Measurements from ENCODE around the gene FHL5.

DNA sequence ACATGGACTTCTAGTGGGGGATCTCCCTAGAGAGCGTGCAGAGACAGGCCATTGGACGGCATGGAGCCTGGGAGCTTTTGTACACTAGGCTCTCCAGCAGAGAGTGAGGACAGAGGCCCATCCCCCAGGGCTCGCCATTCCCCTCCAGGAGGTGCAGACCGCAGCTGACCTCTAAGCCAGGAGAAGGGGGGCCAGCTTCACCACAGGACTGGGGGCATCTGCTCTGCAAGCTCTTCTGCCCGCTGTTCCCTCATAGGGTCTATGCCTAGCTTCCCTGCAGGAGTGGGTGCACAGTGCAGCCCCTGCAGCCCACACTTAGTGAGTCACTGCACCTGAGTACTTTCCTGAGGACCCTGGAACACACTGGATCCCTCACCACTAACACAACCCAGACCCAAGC, 94.4 kb downstream of the FHL5 start:
- TF ChIP-seq, protein P1, sequence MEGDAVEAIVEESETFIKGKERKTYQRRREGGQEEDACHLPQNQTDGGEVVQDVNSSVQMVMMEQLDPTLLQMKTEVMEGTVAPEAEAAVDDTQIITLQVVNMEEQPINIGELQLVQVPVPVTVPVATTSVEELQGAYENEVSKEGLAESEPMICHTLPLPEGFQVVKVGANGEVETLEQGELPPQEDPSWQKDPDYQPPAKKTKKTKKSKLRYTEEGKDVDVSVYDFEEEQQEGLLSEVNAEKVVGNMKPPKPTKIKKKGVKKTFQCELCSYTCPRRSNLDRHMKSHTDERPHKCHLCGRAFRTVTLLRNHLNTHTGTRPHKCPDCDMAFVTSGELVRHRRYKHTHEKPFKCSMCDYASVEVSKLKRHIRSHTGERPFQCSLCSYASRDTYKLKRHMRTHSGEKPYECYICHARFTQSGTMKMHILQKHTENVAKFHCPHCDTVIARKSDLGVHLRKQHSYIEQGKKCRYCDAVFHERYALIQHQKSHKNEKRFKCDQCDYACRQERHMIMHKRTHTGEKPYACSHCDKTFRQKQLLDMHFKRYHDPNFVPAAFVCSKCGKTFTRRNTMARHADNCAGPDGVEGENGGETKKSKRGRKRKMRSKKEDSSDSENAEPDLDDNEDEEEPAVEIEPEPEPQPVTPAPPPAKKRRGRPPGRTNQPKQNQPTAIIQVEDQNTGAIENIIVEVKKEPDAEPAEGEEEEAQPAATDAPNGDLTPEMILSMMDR (IDR thresholded peaks at IDR 0.05), result no peak
- TF ChIP-seq POLR2A (IDR thresholded peaks at IDR 0.05), result no peak

Data from tibial nerve (tissue), 3 donors.